Mucosa of stomach (tissue), 1 donor: Measurements from ENCODE around the gene NOCT.
"Not testable (repeated sequence)": the region's sequence is repeated elsewhere in the genome, so short reads cannot be mapped to it uniquely, and the experiment has no call there.

Source experiments
- H3K27me3 ChIP-seq: one replicate; pipeline ENCODE4 v1.7.0; 2013; ENCODE audit warnings: mild to moderate bottlenecking, low read length; ENCODE audit not compliant: control insufficient read depth, insufficient read depth
- H3K36me3 ChIP-seq: one replicate; pipeline ENCODE4 v1.7.0; 2013; ENCODE audit warnings: low read length; ENCODE audit not compliant: control insufficient read depth, insufficient read depth
- H3K4me1 ChIP-seq: one replicate; pipeline ENCODE4 v1.7.0; 2013; ENCODE audit warnings: mild to moderate bottlenecking, low read length; ENCODE audit not compliant: control insufficient read depth, insufficient read depth
- H3K4me3 ChIP-seq: one replicate; pipeline ENCODE4 v1.7.0; 2013; ENCODE audit warnings: low read length
- H3K9ac ChIP-seq: one replicate; pipeline ENCODE4 v1.7.0; 2013; ENCODE audit warnings: mild to moderate bottlenecking, low read length, moderate library complexity
- H3K9me3 ChIP-seq: one replicate; pipeline ENCODE4 v1.7.0; 2013; ENCODE audit warnings: mild to moderate bottlenecking, low read length, moderate library complexity; ENCODE audit not compliant: control insufficient read depth
- donor health status: Pancreatic carcinoma.

The NOCT gene

GRCh38 chr4:138984647-138985046 is 30.9 kb upstream of the NOCT start:
- H3K4me3 ChIP-seq: no peak overlapping the region

GRCh38 chr4:138992676-138993075 is 22.9 kb upstream of the NOCT start:
- Histone ChIP-seq H3K36me3 (no peaks in the 10 kb centered on the region), H3K4me3 (no peak overlapping the region), H3K4me1 (no peaks in the 10 kb centered on the region), H3K9ac (no peak overlapping the region), H3K27me3 (no peaks in the 10 kb centered on the region), H3K9me3 (no peaks in the 10 kb centered on the region)

More at GRCh38 chr4:138984647-138985046, 30.9 kb upstream of the NOCT start:
- Histone ChIP-seq H3K9ac (no peak overlapping the region), H3K9me3 (no peaks in the 10 kb centered on the region), H3K36me3 (no peaks in the 10 kb centered on the region), H3K27me3 (no peaks in the 10 kb centered on the region), H3K4me1 (no peaks in the 10 kb centered on the region)

- Histone ChIP-seq H3K4me1 (no peaks in the 10 kb centered on the region), H3K27me3 (no peaks in the 10 kb centered on the region), H3K9me3 (no peaks in the 10 kb centered on the region), H3K4me3 (no peak overlapping the region), H3K36me3 (no peaks in the 10 kb centered on the region), H3K9ac (no peak overlapping the region)
Measured at GRCh38 chr4:138996090-138996489, 19.5 kb upstream of the NOCT start.

GRCh38 chr4:138999666-139000065 is 15.9 kb upstream of the NOCT start:
- Histone ChIP-seq H3K9me3 (no peaks in the 10 kb centered on the region), H3K4me3 (no peak overlapping the region), H3K27me3 (no peaks in the 10 kb centered on the region), H3K9ac (no peak overlapping the region), H3K36me3 (no peaks in the 10 kb centered on the region), H3K4me1 (no peaks in the 10 kb centered on the region)

- H3K4me3 ChIP-seq, H3K36me3 ChIP-seq, H3K27me3 ChIP-seq, H3K9me3 ChIP-seq, H3K9ac ChIP-seq, H3K4me1 ChIP-seq: not testable (repeated sequence)
Measured at GRCh38 chr4:139000134-139000533, 15.4 kb upstream of the NOCT start.

GRCh38 chr4:139001430-139001829 is 14.2 kb upstream of the NOCT start:
- not testable (repeated sequence) for H3K9me3 ChIP-seq, H3K4me1 ChIP-seq, H3K36me3 ChIP-seq, H3K9ac ChIP-seq, H3K27me3 ChIP-seq, H3K4me3 ChIP-seq

GRCh38 chr4:139003668-139004067 is 11.9 kb upstream of the NOCT start:
- not testable (repeated sequence) for H3K4me3 ChIP-seq, H3K36me3 ChIP-seq, H3K4me1 ChIP-seq, H3K9ac ChIP-seq, H3K9me3 ChIP-seq, H3K27me3 ChIP-seq

- Histone ChIP-seq H3K4me1 (no peaks in the 10 kb centered on the region), H3K9me3 (no peaks in the 10 kb centered on the region), H3K4me3 (no peak overlapping the region), H3K36me3 (no peaks in the 10 kb centered on the region), H3K27me3 (no peaks in the 10 kb centered on the region), H3K9ac (no peak overlapping the region)
Measured at GRCh38 chr4:139005774-139006173, 9.8 kb upstream of the NOCT start.

- Histone ChIP-seq H3K27me3 (no peaks in the 10 kb centered on the region), H3K4me3 (no peak overlapping the region)
Measured at GRCh38 chr4:139007640-139008039, 7.9 kb upstream of the NOCT start.

GRCh38 chr4:139008278-139008677 is 7.3 kb upstream of the NOCT start:
- not testable (repeated sequence) for H3K36me3 ChIP-seq

More at GRCh38 chr4:139007640-139008039, 7.9 kb upstream of the NOCT start:
- Histone ChIP-seq H3K9ac (no peak overlapping the region), H3K4me1 (peaks cover 6% of the 10 kb centered on the region), H3K36me3 (no peaks in the 10 kb centered on the region), H3K9me3 (no peaks in the 10 kb centered on the region)

GRCh38 chr4:139009702-139010101 is 5.9 kb upstream of the NOCT start:
- Histone ChIP-seq H3K9ac (no peak overlapping the region), H3K4me1 (peaks cover 16% of the 10 kb centered on the region), H3K4me3 (no peak overlapping the region), H3K27me3 (no peaks in the 10 kb centered on the region), H3K9me3 (no peaks in the 10 kb centered on the region), H3K36me3 (no peaks in the 10 kb centered on the region)

More at GRCh38 chr4:139008278-139008677, 7.3 kb upstream of the NOCT start:
- H3K9me3 ChIP-seq, H3K4me3 ChIP-seq, H3K27me3 ChIP-seq, H3K9ac ChIP-seq, H3K4me1 ChIP-seq: not testable (repeated sequence)

- Histone ChIP-seq H3K4me1 (peaks cover 23% of the 10 kb centered on the region), H3K27me3 (no peaks in the 10 kb centered on the region), H3K4me3 (no peak overlapping the region), H3K36me3 (no peaks in the 10 kb centered on the region), H3K9me3 (no peaks in the 10 kb centered on the region), H3K9ac (no peak overlapping the region)
Measured at GRCh38 chr4:139011225-139011950, 4.2 kb upstream of the NOCT start.
